ENCODE data around the gene GJA9.
A peak's percentile ranks its signal among the peaks of the same experiment; 100 is the strongest.
"Not testable (repeated sequence)": the region's sequence is repeated elsewhere in the genome, so short reads cannot be mapped to it uniquely, and the experiment has no call there.

Gene GJA9

DNA sequence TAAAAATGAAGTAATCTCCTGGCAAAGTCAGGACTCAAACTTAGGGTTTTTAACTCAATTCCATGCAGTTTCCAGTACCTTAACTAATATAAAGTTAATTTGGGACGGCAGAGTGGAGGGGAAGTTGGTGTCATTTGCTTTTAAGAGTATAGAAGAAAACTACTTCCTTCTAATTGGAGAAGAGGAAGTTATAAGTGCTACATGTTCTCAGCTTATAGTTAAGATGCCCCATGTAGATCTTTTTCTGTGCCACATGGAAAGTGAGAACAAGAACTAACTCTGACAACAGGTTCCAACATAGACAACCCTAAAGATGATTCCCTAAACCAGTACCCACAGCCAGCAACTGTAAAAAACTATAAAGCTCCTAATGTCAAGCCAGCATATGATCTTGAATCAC lies 33.3 kb downstream of the GJA9 start:
- no peak overlapping the region for H3K4me3 ChIP-seq (ENCODE audit: low read depth, low read length)
- no peak for DNase-seq (ENCODE audit: low read depth)
- TF ChIP-seq, protein P1, sequence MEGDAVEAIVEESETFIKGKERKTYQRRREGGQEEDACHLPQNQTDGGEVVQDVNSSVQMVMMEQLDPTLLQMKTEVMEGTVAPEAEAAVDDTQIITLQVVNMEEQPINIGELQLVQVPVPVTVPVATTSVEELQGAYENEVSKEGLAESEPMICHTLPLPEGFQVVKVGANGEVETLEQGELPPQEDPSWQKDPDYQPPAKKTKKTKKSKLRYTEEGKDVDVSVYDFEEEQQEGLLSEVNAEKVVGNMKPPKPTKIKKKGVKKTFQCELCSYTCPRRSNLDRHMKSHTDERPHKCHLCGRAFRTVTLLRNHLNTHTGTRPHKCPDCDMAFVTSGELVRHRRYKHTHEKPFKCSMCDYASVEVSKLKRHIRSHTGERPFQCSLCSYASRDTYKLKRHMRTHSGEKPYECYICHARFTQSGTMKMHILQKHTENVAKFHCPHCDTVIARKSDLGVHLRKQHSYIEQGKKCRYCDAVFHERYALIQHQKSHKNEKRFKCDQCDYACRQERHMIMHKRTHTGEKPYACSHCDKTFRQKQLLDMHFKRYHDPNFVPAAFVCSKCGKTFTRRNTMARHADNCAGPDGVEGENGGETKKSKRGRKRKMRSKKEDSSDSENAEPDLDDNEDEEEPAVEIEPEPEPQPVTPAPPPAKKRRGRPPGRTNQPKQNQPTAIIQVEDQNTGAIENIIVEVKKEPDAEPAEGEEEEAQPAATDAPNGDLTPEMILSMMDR (IDR thresholded peaks at IDR 0.05; ENCODE audit: low read depth, low read length, missing control alignments), result no peak
- in situ Hi-C loops (cut with HindIII; ENCODE audit: low sequenced_read_pairs), result no loop called here

DNA sequence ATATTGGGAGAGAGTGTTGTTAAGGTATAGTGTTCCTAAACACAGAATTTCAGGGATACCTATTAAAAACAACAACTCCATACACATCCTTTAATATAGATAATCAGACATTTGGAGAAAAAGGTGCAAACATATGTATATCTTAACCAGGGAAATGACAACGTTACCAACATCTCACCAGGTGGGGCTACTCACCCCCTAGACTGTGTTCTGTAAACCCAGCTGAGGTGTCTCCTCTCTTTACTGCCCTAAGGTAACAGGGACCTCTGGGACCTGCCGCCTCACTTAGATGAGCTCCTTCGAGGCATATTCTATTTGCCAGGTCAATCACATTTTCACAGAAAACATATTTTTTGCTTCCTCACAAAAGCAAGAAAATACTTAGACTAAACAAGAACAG lies 35.2 kb downstream of the GJA9 start:
- no peak overlapping the region for H3K4me3 ChIP-seq (ENCODE audit: low read depth, low read length)
- DNase-seq (ENCODE audit: low read depth), result no peak
- TF ChIP-seq, protein P1 (IDR thresholded peaks at IDR 0.05; ENCODE audit: low read depth, low read length, missing control alignments), result no peak
- in situ Hi-C loops (cut with HindIII; ENCODE audit: low sequenced_read_pairs), result no loop called here

GRCh38 chr1:38845088-38845487 lies 36.3 kb downstream of the GJA9 start:
- in situ Hi-C loops (cut with HindIII; ENCODE audit: low sequenced_read_pairs); DNase-seq (ENCODE audit: low read depth); H3K4me3 ChIP-seq (ENCODE audit: low read depth, low read length): not testable (repeated sequence)

GRCh38 chr1:38840281-38840680 lies 41.1 kb downstream of the GJA9 start:
- no peak overlapping the region for H3K4me3 ChIP-seq (ENCODE audit: low read depth, low read length)
- TF ChIP-seq, protein P1 (IDR thresholded peaks at IDR 0.05; ENCODE audit: low read depth, low read length, missing control alignments), result no peak
- in situ Hi-C loops (cut with HindIII; ENCODE audit: low sequenced_read_pairs), result no loop called here
- no peak for DNase-seq (ENCODE audit: low read depth)

DNA sequence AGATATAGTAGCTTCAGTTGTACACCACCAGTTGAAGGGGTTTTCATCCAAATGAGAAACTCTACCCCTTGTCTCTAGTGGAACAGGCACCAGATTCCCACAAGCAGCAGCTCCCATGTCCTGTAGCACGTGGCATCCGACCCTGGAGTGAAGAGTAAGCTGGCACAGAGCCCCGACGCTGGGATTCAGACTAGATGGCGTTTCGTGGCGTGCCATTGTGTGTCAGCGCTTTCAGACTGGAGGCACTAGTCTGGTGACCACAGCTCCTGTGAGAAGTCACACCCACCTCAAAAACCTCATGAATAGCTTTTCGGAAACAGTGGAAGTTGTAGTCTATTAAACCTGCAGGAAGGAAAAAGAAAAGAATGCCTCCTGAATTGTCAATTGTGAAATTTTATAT lies 42.0 kb downstream of the GJA9 start:
- in situ Hi-C loops (cut with HindIII; ENCODE audit: low sequenced_read_pairs), result no loop called here
- no peak for DNase-seq (ENCODE audit: low read depth)
- TF ChIP-seq, protein P1 (IDR thresholded peaks at IDR 0.05; ENCODE audit: low read depth, low read length, missing control alignments), result no peak
- H3K4me3 ChIP-seq (ENCODE audit: low read depth, low read length), result no peak overlapping the region

DNA sequence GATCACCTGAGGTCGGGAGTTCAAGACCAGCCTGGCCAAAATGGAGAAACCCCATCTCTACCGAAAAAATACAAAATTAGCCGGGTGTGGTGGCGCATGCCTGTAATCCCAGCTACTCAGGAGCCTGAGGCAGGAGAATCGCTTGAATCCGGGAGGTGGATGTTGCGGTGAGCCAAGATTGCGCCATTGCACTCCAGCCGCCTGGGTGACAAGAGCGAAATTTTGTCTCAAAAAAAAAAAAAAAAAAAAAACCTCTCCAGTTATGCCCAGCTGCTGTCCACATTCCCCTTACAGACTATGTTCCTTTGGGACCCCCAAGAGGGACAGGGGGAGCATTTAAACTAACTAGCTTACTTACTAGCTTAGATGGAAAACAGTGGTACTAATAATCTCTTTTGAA lies 45.1 kb downstream of the GJA9 start:
- DNase-seq (ENCODE audit: low read depth); in situ Hi-C loops (cut with HindIII; ENCODE audit: low sequenced_read_pairs); H3K4me3 ChIP-seq (ENCODE audit: low read depth, low read length): not testable (repeated sequence)

DNA sequence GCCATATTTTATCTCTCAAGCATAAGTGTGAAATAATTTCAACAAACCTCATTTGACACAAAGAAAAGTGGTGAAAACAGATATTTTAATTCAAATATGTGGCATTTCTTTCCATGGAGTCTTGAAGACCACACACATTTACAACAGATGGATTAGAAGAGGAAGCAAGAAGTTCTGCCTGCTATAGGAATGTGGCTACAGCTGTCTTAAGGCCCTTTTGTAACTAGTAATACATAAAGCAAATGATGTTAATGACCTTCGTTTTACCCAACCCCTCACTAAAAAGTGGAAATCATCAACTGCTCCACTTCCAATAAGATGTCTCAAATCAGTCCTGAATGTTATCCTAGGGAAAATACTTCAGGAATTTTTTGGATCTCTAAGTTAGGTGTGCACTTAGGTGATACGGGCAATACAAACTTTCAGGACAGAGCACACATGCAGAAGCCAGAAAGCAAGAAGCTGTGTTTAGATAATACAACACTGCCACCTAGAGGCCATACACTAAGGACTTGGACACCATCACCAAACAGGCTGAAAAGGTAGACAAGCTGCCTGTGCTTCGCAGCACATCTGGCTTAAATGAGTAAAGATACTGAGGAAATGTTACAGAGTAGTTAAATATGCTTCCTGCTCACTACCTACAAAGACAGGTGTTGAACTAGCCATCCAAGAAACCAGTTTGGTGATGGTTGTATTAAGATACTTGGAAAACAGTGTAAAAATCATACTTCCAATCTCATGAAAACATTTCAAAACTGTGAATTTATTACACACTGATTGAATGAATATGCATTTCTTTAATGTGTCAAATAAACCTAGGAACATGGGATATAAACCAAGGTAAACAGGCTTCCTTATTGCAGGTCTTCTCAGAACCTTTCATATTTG lies 46.2 kb downstream of the GJA9 start:
- DNase-seq (ENCODE audit: low read depth), result peak; percentile 81
- TF ChIP-seq, protein P1 (IDR thresholded peaks at IDR 0.05; ENCODE audit: low read depth, low read length, missing control alignments), result peak; percentile 68
- in situ Hi-C loops (cut with HindIII; ENCODE audit: low sequenced_read_pairs), result no loop called here
- no peak overlapping the region for H3K4me3 ChIP-seq (ENCODE audit: low read depth, low read length)
